B cell (primary cell): ENCODE measurements around the gene TTC23L. TPM values are rescaled to one million over a fixed set of nuclear protein-coding genes. Genes with fewer than 3 reads are reported as not detected.

Experiments used
- ATAC-seq: fragments of 200-7000 bp; cut with Tn5 transposase; one replicate; pipeline ENCODE4 v1.10.0; 2021; ENCODE audit warnings: low read depth, mild to moderate bottlenecking, moderate number of reproducible peaks, moderate library complexity
- CTCF ChIA-PET: fragments of 350-600 bp; sonication (Branson Sonifier 250); formaldehyde crosslinking; loops from one replicate; lab custom pipeline; 2021; ENCODE audit warnings: antibody characterized with exemption, inconsistent platforms; lab: Charles Lee
- POLR2A ChIA-PET: fragments of 350-600 bp; sonication (Branson Sonifier 250); formaldehyde crosslinking; loops from one replicate; lab custom pipeline; 2021; ENCODE audit warnings: antibody characterized with exemption; lab: Charles Lee
- DNase-seq: peaks from one replicate; pipeline ENCODE4 v3.0.0; 2013
- H2AFZ ChIP-seq: 2 replicates; pipeline ENCODE4 v1.6.1; 2012; ENCODE audit warnings: mild to moderate bottlenecking, low read depth, low read length; ENCODE audit not compliant: insufficient read depth, poor library complexity, severe bottlenecking
- H3K27ac ChIP-seq, 2 donors: 1 replicate in 1 of 2; 2 replicates in 1 of 2; pipeline ENCODE4 v1.5.1; 2012 to 2013; ENCODE audit warnings: low read length in 2 of 2, mild to moderate bottlenecking in 2 of 2, moderate library complexity in 1 of 2
- H3K27me3 ChIP-seq, 4 experiments: fragments of 200-600 bp in 1 of 4; sonication (generic) in 1 of 4; replicated peaks in 1 of 4; 1 replicate in 2 of 4; 2 replicates in 2 of 4; pipeline versions ENCODE4 v1.6.1 to v1.7.0; 2013 to 2016; ENCODE audit warnings: low read length in 3 of 4, mild to moderate bottlenecking in 2 of 4, mixed read lengths in 1 of 4, moderate library complexity in 1 of 4; ENCODE audit not compliant: insufficient read depth in 4 of 4, control insufficient read depth in 3 of 4; ENCODE audit errors: control extremely low read depth in 1 of 4
- H3K36me3 ChIP-seq, 2 experiments: replicated peaks in 1 of 2; 1 replicate in 1 of 2; 2 replicates in 1 of 2; pipeline versions ENCODE4 v1.6.1 to v1.7.1; 2013; ENCODE audit warnings: low read length in 1 of 2; ENCODE audit not compliant: insufficient read depth in 2 of 2, control insufficient read depth in 1 of 2; ENCODE audit errors: control extremely low read depth in 1 of 2, extremely low read depth in 1 of 2
- H3K4me1 ChIP-seq, 2 donors: fragments of 200-600 bp in 1 of 2; sonication (generic) in 1 of 2; 1 replicate in 1 of 2; 2 replicates in 1 of 2; pipeline versions ENCODE4 v1.5.1 to v1.6.1; 2013 to 2017; ENCODE audit warnings: low read length in 2 of 2; ENCODE audit not compliant: control insufficient read depth in 2 of 2, insufficient read depth in 2 of 2
- H3K4me2 ChIP-seq: replicated peaks from 2 replicates; pipeline ENCODE3; 2012; ENCODE audit warnings: mild to moderate bottlenecking, low read depth, low read length; ENCODE audit not compliant: poor library complexity, severe bottlenecking
- H3K4me3 ChIP-seq, 5 experiments: fragments of 200-600 bp in 1 of 5; sonication (generic) in 1 of 5; 1 replicate in 3 of 5; 2 replicates in 2 of 5; pipeline versions ENCODE4 v1.5.1 to v1.7.0; 2011 to 2016; ENCODE audit warnings: low read length in 4 of 5, mild to moderate bottlenecking in 4 of 5, low read depth in 2 of 5, control low read depth in 1 of 5, moderate library complexity in 1 of 5; ENCODE audit not compliant: insufficient read depth in 1 of 5; ENCODE audit errors: control extremely low read depth in 1 of 5, extremely low read depth in 1 of 5
- H3K79me2 ChIP-seq: fragments of 200-600 bp; sonication (generic); one replicate; pipeline ENCODE4 v1.6.0; 2016; ENCODE audit warnings: low read length; ENCODE audit not compliant: control insufficient read depth, insufficient read depth
- H3K9ac ChIP-seq: fragments of 200-600 bp; sonication (generic); 2 replicates; pipeline ENCODE4 v1.6.1; 2017; ENCODE audit warnings: mild to moderate bottlenecking, low read length, moderate library complexity
- H3K9me3 ChIP-seq, 3 donors: one replicate each; pipeline versions ENCODE4 v1.6.1 to v1.7.1; 2013; ENCODE audit warnings: low read length in 2 of 3; ENCODE audit not compliant: control insufficient read depth in 2 of 3, insufficient read depth in 1 of 3; ENCODE audit errors: control extremely low read depth in 1 of 3
- H4K20me1 ChIP-seq: 2 replicates; pipeline ENCODE4 v1.6.0; 2012; ENCODE audit warnings: mild to moderate bottlenecking, low read length; ENCODE audit not compliant: insufficient read depth, control insufficient read depth, poor library complexity, severe bottlenecking
- H3K27ac Mint-ChIP-seq: one replicate; pipeline ENCODE4 v1.8.0; 2021; ENCODE audit warnings: mixed read lengths
- H3K27me3 Mint-ChIP-seq: one replicate; pipeline ENCODE4 v1.8.0; 2021; ENCODE audit warnings: mixed read lengths
- H3K4me1 Mint-ChIP-seq: one replicate; pipeline ENCODE4 v1.8.0; 2021; ENCODE audit warnings: mixed read lengths
- H3K4me3 Mint-ChIP-seq: one replicate; pipeline ENCODE4 v1.8.0; 2021; ENCODE audit warnings: mixed read lengths
- H3K9me3 Mint-ChIP-seq: one replicate; pipeline ENCODE4 v1.8.0; 2022; ENCODE audit warnings: mixed read lengths; ENCODE audit not compliant: insufficient read depth
- CTCF ChIP-seq: fragments of 200-600 bp; IDR thresholded peaks from one replicate; pipeline ENCODE4 v1.8.0; 2022; ENCODE audit warnings: antibody characterized with exemption, mild to moderate bottlenecking
- EZH2 ChIP-seq: IDR thresholded peaks from 2 replicates; pipeline ENCODE4 v1.6.1; 2012; ENCODE audit warnings: borderline replicate concordance, low read depth, mild to moderate bottlenecking, moderate library complexity, low read length; ENCODE audit not compliant: insufficient read depth, poor library complexity, severe bottlenecking
- WGBS: methylation state at CpG from one replicate; pipeline ENCODE4 v1.1.5; 2013; ENCODE audit warnings: missing lambda C conversion rate; ENCODE audit not compliant: insufficient coverage; 5-methylcytosine and 5-hydroxymethylcytosine counted together
- intact Hi-C: fragments of 100-400 bp; cut with micrococcal nuclease; formaldehyde crosslinking; loops from one replicate; pipeline ENCODE4 v1.10.0; 2022
- polyA plus RNA-seq: library from polyadenylated mRNA; depleted of rRNA; stranded (reverse); fragments of >200 nt; gene quantifications from 2 replicates; pipeline ENCODE4 v1.2.3, GENCODE V29; 2012
- total RNA-seq, 2 donors: library from RNA; stranded (reverse); fragments of 120-200 nt in 1 of 2; gene quantifications; 1 replicate in 1 of 2; 2 replicates in 1 of 2; pipeline versions ENCODE4 v1.2.3 to v1.2.4, GENCODE V29; 2013 to 2022

The TTC23L gene
- total and polyA plus RNA-seq, 2 donors (not counting 1 experiment from before 2014, with no cell fraction given) = 0.03 to 0.15 TPM

- Mint-ChIP-seq H3K4me3 (no peak overlapping the region), H3K9me3 (no peaks in the 10 kb centered on the region), H3K4me1 (no peaks in the 10 kb centered on the region), H3K27me3 (no peaks in the 10 kb centered on the region), H3K27ac (no peak overlapping the region)
- ATAC-seq = no peak
- no peaks in the 10 kb centered on the region for H3K9me3 ChIP-seq
- H4K20me1 ChIP-seq = no peaks in the 10 kb centered on the region
- no peak for DNase-seq
- no peak overlapping the region for H2AFZ ChIP-seq
- no peak overlapping the region for H3K9ac ChIP-seq
- intact Hi-C loops = no loop called here
- no peaks in the 10 kb centered on the region for H3K27me3 ChIP-seq
- no peak overlapping the region for H3K4me3 ChIP-seq
- peaks cover 18 to 63% of the 10 kb centered on the region in 2 experiments for H3K36me3 ChIP-seq
- H3K79me2 ChIP-seq = no peaks in the 10 kb centered on the region
- no peak overlapping the region for H3K27ac ChIP-seq
- no peak overlapping the region for H3K4me2 ChIP-seq
- ChIA-PET CTCF (no interaction called here), POLR2A (no interaction called here)
- H3K4me1 ChIP-seq = no peaks in the 10 kb centered on the region
- 94% methylated on average over 3 of the region's 3 CpGs for WGBS
- no peak for TF ChIP-seq EZH2
- TF ChIP-seq CTCF = no peak
Measured at GRCh38 chr5:34941936-34942335, 103.0 kb downstream of the TTC23L start.

- Histone ChIP-seq H3K9me3 (no peaks in the 10 kb centered on the region), H3K36me3 (peaks cover 12 to 45% of the 10 kb centered on the region in 2 experiments), H3K27ac (no peak overlapping the region), H3K4me1 (no peaks in the 10 kb centered on the region), H3K4me3 (no peak overlapping the region), H3K4me2 (no peak overlapping the region), H4K20me1 (no peaks in the 10 kb centered on the region), H3K79me2 (no peaks in the 10 kb centered on the region), H2AFZ (no peak overlapping the region), H3K27me3 (no peaks in the 10 kb centered on the region), H3K9ac (no peak overlapping the region)
- Mint-ChIP-seq H3K9me3 (no peaks in the 10 kb centered on the region), H3K4me3 (no peak overlapping the region), H3K27me3 (no peaks in the 10 kb centered on the region), H3K4me1 (no peaks in the 10 kb centered on the region), H3K27ac (no peak overlapping the region)
- ATAC-seq = no peak
- intact Hi-C loops = no loop called here
- WGBS = no CpG with 5 or more reads among the region's 2 CpGs
- DNase-seq = no peak
- ChIA-PET CTCF (interaction anchor here (1.8 kb wide), 1 partner anchor 13 kb away, joined by 4 read pairs; no protein-coding TSS in a partner anchor), POLR2A (no interaction called here)
- TF ChIP-seq CTCF (no peak), EZH2 (no peak)
Measured at GRCh38 chr5:34944044-34944443, 105.1 kb downstream of the TTC23L start.
